ENCODE data around the gene CLDN22. TPM values are rescaled to one million over a fixed set of nuclear protein-coding genes. Genes with fewer than 3 reads are reported as not detected.

The CLDN22 gene
- total and polyA plus RNA-seq, 4 donors = 0.09 to 0.49 (median 0.11) TPM; not detected in 1

DNA sequence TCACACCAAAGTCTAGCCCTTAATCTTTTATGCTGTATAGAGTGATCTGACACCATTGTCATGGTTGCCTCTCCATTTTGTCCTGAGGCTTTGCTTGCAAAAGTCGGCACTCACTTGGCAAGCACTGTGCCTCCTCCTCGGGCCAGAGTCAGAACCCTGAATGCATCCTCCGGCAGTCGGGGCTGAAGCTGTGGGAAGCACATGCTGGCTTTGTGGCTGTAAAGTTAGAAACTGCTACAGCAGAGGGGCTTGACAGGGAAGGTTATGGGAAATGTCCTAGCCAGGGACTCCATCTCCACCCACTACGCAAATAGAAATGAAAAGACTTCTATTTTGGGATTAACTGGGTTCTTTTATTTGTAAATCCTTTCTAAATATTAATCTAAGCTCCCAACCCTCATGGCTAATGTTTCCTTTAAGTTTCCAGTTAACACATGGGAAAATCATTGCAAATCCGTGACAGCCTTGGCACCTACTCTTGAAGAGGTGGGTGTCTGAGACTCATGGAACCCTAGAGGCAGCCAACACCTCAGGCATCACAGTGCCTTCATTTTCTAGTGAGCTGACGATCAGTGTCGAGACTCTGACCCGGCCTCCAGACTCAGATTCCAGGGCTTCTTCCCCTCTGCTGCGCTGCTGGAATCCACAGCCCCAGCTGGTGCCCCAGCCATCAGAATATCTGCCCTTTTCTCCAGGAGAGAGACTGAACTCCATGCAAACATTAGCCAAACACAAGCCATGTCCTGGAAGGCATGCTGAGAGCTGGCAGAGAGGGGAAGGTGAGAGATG, 10.1 kb upstream of the CLDN22 start:
- H3K27ac ChIP-seq (ENCODE audit: low read depth in 1 of 2, low read length in 1 of 2) = no peak overlapping the region
- peaks cover 0 to 5% (median 0%) of the 10 kb centered on the region in 5 donors for H3K4me1 ChIP-seq (ENCODE audit: control insufficient read depth in 5 of 5, insufficient read depth in 5 of 5, low read length in 5 of 5)
- H3K27me3 ChIP-seq (ENCODE audit: control insufficient read depth in 3 of 3, insufficient read depth in 3 of 3, low read length in 2 of 3) = no peaks in the 10 kb centered on the region
- H3K4me3 ChIP-seq = no peak overlapping the region
- DNase-seq = peak in 1 of 3 donors; percentile 33
- peaks cover 0 to 5% (median 0%) of the 10 kb centered on the region in 4 donors for H3K9me3 ChIP-seq (ENCODE audit: control insufficient read depth in 4 of 4, insufficient read depth in 3 of 4, low read length in 3 of 4)
- no peak overlapping the region for H3K9ac ChIP-seq (ENCODE audit: insufficient read depth in 1 of 2, low read length in 2 of 2)
- no peaks in the 10 kb centered on the region for H3K36me3 ChIP-seq (ENCODE audit: control insufficient read depth in 4 of 4, insufficient read depth in 4 of 4, low read length in 4 of 4)
- WGBS, 2 donors = 83 to 84% methylated on average over 10 of the region's 10 CpGs
- TF ChIP-seq, protein P1, sequence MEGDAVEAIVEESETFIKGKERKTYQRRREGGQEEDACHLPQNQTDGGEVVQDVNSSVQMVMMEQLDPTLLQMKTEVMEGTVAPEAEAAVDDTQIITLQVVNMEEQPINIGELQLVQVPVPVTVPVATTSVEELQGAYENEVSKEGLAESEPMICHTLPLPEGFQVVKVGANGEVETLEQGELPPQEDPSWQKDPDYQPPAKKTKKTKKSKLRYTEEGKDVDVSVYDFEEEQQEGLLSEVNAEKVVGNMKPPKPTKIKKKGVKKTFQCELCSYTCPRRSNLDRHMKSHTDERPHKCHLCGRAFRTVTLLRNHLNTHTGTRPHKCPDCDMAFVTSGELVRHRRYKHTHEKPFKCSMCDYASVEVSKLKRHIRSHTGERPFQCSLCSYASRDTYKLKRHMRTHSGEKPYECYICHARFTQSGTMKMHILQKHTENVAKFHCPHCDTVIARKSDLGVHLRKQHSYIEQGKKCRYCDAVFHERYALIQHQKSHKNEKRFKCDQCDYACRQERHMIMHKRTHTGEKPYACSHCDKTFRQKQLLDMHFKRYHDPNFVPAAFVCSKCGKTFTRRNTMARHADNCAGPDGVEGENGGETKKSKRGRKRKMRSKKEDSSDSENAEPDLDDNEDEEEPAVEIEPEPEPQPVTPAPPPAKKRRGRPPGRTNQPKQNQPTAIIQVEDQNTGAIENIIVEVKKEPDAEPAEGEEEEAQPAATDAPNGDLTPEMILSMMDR (IDR thresholded peaks at IDR 0.05; ENCODE audit: control extremely low read depth, extremely low read depth) = no peak
- ATAC-seq (ENCODE audit: insufficient read depth, low FRiP score) = no peak

DNA sequence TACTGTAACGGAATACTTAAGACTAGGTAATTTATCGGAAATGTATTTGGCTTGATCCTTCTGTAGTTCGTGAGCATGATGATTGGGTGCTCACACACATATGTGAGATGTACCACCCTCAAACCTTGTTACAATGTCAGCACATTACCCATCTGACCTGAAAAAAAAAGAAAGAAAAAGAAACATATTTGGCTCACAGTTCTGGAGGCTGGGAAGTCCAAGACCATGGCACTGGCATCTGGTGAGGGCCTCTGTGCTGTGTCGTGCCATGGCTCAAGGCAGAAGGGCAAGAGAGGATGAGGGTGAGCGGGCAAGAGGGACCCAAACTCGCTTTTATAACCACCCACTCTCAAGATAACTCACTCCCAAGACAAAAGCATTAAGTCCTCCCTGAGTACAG, 9.2 kb upstream of the CLDN22 start:
- TF ChIP-seq, protein P1 (IDR thresholded peaks at IDR 0.05; ENCODE audit: control extremely low read depth, extremely low read depth) = no peak
- Histone ChIP-seq H3K9me3 (ENCODE audit: control insufficient read depth in 4 of 4, insufficient read depth in 3 of 4, low read length in 3 of 4) (peaks cover 0 to 5% (median 0%) of the 10 kb centered on the region in 4 donors), H3K4me1 (ENCODE audit: control insufficient read depth in 5 of 5, insufficient read depth in 5 of 5, low read length in 5 of 5) (peaks cover 0 to 5% (median 0%) of the 10 kb centered on the region in 5 donors), H3K9ac (ENCODE audit: insufficient read depth in 1 of 2, low read length in 2 of 2) (no peak overlapping the region), H3K27me3 (ENCODE audit: control insufficient read depth in 3 of 3, insufficient read depth in 3 of 3, low read length in 2 of 3) (no peaks in the 10 kb centered on the region), H3K4me3 (no peak overlapping the region), H3K27ac (ENCODE audit: low read depth in 1 of 2, low read length in 1 of 2) (no peak overlapping the region), H3K36me3 (ENCODE audit: control insufficient read depth in 4 of 4, insufficient read depth in 4 of 4, low read length in 4 of 4) (no peaks in the 10 kb centered on the region)
- ATAC-seq (ENCODE audit: insufficient read depth, low FRiP score) (no peak), DNase-seq (no peak)
- 94 to 96% methylated on average over 6 of the region's 6 CpGs for WGBS, 2 donors

DNA sequence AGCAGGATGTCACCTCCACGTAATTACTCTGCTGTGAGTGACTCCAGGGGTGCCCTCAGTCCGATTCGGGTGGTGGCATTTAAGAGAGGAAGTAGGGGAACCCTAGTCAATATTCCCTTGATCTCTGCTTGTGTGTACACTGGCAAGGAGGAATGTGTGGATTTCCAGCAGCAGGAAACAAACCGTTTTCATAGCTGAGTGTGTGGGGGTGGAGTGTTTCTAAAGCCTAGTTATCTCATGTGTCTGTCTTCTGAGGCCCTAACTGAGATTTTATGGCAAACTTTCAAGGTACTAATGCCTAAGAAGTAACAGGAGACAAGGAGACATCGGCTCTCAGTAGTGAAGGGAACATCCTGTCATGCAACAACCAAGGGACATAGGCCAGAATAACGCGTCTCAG, 8.8 kb upstream of the CLDN22 start:
- ATAC-seq (ENCODE audit: insufficient read depth, low FRiP score) (no peak), DNase-seq (peak in 1 of 3 donors; percentile 55)
- no peaks in the 10 kb centered on the region for H3K27me3 ChIP-seq (ENCODE audit: control insufficient read depth in 3 of 3, insufficient read depth in 3 of 3, low read length in 2 of 3)
- 49 to 63% methylated on average over 7 of the region's 7 CpGs for WGBS, 2 donors
- H3K9ac ChIP-seq (ENCODE audit: insufficient read depth in 1 of 2, low read length in 2 of 2) = no peak overlapping the region
- no peak overlapping the region for H3K4me3 ChIP-seq
- no peaks in the 10 kb centered on the region for H3K36me3 ChIP-seq (ENCODE audit: control insufficient read depth in 4 of 4, insufficient read depth in 4 of 4, low read length in 4 of 4)
- H3K9me3 ChIP-seq (ENCODE audit: control insufficient read depth in 4 of 4, insufficient read depth in 3 of 4, low read length in 3 of 4) = peaks cover 0 to 5% (median 0%) of the 10 kb centered on the region in 4 donors
- H3K27ac ChIP-seq (ENCODE audit: low read depth in 1 of 2, low read length in 1 of 2) = no peak overlapping the region
- TF ChIP-seq, protein P1 (IDR thresholded peaks at IDR 0.05; ENCODE audit: control extremely low read depth, extremely low read depth) = no peak
- H3K4me1 ChIP-seq (ENCODE audit: control insufficient read depth in 5 of 5, insufficient read depth in 5 of 5, low read length in 5 of 5) = peaks cover 0 to 5% (median 0%) of the 10 kb centered on the region in 5 donors

All from lung (tissue), 12 donors.